GM18517 (cell line): ENCODE measurements around the gene ACSM2B.
"Not testable (repeated sequence)": the region's sequence is repeated elsewhere in the genome, so short reads cannot be mapped to it uniquely, and the experiment has no call there.

Experiments
- ATAC-seq: cut with Tn5 transposase; IDR thresholded peaks from one replicate; pipeline ENCODE4 v1.9.1; 2021; ENCODE audit warnings: mild to moderate bottlenecking, moderate library complexity; ENCODE audit not compliant: unreplicated experiment

Gene ACSM2B, protein sequence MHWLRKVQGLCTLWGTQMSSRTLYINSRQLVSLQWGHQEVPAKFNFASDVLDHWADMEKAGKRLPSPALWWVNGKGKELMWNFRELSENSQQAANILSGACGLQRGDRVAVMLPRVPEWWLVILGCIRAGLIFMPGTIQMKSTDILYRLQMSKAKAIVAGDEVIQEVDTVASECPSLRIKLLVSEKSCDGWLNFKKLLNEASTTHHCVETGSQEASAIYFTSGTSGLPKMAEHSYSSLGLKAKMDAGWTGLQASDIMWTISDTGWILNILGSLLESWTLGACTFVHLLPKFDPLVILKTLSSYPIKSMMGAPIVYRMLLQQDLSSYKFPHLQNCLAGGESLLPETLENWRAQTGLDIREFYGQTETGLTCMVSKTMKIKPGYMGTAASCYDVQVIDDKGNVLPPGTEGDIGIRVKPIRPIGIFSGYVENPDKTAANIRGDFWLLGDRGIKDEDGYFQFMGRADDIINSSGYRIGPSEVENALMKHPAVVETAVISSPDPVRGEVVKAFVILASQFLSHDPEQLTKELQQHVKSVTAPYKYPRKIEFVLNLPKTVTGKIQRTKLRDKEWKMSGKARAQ

DNA sequence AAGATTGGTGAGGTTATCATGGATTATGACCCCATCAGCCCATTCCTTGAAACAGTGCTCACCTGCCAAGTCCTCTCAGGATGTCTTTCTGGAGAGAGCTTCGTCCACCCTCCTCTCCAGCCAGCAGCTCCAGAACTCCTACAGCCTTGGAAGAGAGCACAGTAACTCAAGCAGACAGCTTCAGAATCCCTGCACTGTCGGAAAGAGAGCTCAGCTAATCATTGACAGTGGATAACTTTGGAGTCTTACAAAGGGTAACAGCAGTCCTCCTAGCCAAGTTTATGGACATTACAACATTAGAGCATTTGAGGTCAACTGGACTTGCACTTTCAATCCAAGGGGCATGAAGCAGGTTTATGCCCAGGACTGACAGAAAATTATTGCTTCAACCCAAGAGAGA lies at the start of gene ACSM2B:
ACSM2B (minus strand) TSS at position 223 of the 400 bp plus-strand sequence. CDS start 11,522 bp downstream, outside the sequence.
- not testable (repeated sequence) for ATAC-seq

DNA sequence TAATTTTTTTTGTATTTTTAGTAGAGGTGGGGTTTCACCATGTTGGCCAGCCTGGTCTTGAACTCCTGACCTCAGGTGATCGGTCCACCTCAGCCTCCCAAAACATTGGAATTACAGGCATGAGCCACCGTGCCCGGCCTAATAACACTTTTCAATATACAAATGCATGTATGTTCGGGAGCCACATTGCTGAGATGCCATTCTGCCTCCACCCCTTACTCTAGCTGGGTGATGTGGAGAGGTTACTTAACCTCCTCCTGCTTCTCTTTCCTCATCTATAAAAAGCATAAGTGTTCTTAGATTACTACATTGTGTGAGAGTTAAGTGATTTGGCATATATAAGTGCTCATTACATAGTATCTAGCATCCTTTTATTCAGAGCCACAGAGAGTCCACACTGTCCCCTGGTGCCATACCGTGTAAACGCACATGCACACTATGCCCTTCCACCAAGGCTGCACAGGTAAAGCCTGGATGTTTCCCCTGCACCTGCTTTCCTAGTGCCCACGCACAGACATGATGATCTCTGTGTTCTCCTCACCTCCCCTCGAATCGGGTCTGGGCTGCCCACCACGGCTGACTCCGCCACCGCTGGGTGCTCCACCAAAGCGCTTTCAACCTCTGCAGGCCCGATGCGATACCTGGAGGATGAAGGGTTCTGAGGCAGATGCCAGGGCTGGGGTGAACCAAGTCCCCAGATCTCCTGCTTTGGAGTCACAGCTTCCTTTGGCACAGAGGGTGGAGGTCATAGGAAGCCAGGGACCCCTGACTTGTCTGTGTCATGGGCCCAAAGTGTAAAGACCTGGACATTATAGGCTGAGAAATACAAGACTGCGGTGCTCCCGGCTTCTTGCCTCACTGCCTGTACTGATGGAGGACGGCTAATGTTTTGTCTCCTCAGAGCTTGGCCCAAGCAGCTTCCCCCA lies 49.0 kb upstream of the ACSM2B start:
- ATAC-seq = no peak

DNA sequence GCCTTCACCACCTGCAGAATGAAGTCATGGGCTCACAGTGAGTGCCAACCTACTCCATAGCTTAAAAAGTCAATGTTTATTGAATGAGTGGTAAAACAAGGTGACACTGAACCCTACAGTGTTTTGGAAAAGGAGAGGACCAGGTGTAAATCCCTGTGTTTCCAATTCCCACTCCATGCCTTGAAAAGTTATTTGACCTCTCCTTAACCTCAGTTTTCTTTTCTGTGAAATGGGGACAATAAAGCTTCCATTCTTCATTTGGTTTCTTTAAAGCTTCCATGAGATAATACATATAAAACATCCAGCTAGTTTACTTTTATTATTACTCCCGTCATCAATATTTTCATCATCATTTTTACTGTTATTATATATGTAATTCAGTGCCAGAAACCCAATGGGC lies 48.0 kb upstream of the ACSM2B start:
- ATAC-seq = no peak

DNA sequence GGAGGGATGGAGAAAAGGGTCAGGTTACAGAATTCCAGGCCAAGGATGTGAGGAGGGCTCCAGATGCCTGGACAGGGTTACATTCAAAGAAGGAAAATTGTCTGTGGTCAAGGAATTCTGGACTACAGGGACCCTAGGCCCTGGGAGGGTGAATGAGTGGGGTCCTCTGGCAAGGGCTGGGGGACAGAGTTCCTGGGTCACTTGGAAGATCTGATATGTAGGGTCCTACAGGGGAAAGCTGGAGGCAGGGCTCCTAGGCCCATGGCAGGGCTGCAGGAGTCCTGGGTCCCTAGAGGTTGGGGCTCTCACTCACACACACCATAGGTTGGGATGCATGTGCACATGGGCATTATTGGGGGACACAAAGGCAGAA lies 46.3 kb upstream of the ACSM2B start:
- ATAC-seq = no peak

DNA sequence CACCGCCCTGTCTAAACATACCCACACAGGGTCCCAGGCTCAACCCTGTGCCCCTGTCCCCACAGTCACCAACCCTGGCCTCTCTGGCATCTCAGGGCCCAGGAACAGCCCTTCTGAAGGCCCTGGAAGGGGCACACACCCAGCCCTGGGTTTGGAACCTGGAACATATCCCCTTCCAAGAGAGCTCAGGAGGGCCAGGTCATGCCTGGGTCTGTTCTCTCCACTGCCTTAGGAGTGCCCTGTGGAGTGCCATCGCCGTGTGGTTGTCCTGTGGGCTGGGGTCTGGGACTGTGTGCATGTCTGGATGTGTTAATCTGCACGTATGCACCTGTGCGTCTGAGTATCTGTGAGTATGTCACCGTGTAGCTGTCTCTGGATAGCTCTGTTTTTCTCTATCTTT lies 45.2 kb upstream of the ACSM2B start:
- ATAC-seq = no peak

DNA sequence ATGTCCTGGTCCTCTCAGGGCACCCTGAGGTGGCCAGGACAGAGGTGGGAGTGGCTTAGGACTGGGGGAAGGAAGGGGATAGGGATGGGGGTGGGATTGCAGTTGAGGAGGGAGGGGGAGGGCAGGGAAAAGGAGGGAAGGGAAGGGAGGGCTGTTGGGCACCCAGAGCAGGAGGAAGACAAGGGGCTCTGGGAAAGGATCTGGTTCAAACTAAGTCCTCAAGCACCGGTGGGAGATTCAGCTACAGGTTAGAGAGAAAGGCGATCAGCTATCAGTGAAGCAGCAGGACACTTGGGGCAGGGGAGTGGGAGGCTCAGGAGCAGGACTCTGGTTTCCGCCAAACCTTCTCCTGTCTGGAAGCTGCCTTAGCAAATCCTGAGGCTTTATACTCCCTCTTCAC lies 44.6 kb upstream of the ACSM2B start:
- no peak for ATAC-seq

DNA sequence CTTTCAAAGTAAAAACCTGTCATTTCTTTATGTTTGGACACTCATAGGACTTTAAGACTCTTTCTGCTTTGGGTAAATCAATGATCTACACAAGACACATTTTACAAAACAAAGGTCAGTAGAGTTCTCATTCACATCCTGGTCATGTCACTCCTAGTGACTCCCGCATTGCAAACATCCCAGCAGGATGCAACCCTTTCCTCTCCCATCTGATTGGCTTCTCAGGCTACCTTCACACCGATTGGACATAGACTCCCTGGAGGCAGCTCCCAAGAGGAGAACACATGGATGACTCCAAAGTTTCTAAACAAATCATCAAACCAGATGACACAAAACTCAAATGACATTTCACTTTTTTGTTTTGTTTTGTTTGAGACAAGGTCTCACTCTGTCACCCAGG lies 43.8 kb upstream of the ACSM2B start:
- no peak for ATAC-seq

DNA sequence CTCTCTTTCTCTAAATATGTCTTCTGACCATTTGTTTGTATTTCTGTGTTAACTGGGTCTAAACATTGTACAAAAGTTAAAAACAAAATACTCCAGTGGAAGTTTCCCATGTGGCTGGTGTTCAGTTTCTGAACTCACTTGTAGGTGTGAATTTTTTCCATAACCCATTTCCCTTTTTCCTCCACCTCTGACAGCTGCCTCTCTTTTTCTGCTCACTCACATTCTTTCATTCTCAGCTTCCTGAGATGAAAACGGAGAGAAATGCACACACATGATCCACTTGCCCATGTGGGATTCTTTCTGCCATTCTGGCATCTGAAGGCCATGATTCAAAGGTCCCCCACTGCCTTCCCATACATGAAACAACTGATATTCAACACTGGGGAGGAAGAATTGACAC lies 41.1 kb upstream of the ACSM2B start:
- no peak for ATAC-seq

DNA sequence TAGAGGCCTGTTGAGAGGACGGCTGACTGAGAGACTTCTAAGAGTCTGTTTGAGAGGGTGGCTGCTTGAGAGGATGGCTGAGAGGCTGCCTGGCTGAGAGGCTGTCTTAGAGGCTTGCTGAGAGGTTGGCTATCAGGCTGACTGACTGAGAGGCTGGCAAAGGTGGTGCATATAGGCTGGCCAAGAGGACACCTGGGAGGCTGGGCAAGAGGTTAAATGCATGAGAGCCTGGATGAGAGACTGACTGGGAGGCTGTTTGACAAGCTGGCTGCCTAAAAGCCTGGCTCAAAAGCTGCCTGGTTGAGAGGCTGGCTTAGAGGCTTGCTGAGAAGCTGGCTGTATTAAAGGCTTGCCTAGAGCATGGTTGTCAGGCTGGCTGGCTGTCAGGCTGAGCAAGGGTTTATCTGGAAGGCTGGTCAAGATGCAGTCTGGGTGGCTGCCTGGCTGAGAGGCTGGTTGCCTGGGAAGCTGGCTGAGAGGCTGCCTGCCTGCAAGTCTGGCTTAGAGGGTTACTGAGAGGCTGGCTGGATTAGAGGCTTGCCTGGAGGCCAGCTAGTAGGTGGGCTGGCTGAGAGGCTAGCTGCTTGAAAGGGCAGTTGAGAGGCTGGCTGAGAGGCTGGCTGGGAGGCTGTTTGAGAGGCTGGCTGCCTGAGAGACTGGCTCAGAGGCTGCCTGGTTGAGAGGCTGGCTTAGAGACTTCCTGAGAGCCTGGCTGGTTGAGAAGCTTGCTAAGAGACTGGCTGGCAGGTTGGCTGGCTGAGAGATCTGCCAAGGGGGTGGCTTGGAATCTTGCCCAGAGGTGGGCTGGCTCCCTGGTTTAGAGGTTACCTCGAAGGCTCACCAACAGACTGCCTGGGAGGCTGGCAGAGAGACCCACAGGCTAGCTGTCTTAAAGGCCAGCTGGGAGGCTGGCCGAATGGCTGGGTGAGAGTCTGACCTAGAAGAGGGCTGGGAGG lies 38.3 kb upstream of the ACSM2B start:
- no peak for ATAC-seq

DNA sequence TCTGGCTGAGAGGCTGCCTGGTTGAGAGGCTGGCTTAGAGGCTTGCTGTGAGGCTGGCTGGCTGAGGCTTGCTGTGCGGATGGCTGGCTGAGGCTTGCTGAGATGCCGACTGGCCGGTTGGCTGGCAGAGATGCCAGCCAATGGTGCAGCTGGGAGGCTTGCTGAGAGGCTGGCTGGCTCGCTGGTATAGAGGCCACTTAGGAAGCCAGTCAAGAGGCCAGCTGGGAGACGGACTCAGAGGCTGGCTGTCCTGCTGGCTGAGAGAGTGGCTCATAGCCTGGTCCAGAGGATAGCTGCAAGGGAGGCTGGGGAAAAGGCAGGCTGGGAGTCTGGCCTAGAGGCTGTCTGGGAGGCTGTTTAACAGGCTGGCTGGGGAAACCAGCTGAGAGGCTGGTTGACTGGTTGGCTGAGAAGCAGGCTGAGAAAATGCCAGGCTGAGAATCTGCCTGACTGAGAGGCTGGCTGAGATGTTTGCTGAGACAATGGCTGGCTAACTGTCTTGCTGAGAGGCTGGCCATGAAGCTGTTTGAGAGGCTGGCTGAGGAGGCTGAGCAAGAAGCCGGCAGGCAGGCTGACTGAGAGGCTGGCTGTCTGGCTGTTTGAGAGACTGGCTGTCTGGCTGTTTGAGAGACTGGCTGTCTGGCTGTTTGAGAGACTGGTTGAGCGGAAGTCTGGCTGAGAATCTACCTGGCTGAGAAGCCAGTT lies 37.5 kb upstream of the ACSM2B start:
- no peak for ATAC-seq

DNA sequence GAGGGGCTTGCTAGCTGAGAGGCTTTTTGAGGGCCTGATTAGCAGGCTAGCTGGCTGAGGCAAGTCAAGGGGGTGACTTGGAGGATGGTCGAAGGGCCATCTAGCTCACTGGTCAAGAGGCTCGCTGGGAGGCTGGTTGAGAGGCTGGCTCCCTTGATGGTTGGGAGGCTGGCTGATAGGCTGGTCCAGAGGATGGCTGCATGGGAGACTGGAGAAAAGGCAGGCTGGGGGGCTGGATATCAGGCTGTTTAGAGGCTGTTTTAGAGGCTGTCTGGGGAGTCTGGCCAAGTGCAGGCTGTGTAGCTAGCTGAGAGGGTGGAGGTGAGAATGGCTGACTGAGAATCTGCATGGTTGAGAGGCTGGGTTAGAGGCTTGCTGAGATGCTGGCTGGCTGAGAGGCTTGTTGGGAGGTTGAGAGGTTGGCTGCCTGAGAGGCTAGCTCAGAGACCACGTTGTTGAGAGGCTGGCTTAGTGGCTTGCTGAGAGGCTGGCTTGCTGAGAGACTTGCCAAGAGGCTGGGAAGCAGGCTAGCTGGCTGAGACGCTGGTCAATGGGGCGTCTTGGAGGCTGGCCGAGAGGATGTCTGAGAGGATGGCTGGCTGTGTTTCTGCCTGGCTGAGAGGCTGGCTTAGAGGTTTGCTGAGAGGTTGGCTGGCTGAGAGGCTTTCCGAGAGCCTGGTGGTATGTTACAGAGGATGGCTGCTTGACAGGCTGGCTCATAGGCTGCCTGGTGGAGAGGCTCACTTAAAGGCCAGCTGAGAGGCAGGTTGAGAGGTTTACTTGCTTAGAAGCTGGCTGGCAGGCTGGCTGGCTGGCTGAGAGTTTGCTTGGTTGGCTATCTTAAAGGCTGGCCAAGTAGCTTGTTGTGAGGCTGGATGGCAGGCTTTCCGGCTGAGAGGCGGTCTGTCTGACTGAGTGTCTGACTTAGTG lies 36.6 kb upstream of the ACSM2B start:
- no peak for ATAC-seq

DNA sequence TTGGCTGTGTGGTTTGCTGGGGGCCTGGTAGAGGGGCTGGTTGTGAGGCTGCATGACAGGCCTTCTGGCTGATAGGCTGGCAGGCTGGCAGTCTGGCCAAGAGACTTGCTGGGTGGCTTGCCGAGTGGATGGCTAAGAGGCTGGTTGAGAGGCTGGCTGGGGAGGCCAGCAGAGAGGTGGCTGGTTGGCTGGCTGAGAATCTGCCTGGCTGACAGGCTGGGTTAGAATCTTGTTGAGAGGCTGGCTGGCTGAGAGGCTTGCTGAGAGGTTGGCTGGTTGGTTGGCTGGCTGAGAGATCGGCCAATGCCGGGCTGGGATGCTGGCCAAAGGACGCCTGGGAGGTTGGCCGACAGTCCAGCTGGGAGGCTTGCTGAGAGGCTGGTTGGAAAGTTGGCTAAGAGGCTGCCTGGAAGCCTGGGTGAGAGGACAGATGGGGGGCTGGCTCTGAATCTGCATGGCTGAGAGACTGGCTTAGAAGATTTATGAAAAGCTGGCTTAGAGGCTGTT lies 35.9 kb upstream of the ACSM2B start:
- ATAC-seq = no peak

DNA sequence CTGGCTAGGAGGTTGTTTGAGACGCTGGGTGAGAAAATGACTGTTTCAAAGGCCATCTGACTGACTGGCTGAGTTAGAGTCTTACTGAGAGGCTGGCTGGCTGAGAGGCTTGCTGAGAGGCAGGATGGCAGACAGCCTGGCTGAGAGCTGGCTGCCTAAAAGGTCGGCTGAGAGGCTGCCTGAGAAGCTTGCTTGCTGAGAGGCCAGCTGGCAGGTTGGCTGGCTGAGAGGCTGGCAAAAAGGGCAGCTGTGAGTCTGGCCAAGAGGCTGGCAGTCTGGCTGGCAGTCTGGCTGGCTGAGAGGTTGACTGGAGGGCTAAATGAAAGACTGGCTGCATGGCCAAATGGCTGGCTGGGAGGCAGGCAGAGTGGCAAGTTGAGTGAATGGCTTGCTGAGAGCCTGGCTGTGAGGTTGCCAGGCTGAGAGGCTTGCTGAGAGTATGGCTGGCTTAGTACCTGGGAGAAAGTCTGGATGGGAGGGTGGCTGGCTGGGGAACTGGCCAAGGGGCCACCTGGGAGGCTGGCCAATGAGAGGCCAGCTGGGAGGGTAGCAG lies 35.3 kb upstream of the ACSM2B start:
- no peak for ATAC-seq

DNA sequence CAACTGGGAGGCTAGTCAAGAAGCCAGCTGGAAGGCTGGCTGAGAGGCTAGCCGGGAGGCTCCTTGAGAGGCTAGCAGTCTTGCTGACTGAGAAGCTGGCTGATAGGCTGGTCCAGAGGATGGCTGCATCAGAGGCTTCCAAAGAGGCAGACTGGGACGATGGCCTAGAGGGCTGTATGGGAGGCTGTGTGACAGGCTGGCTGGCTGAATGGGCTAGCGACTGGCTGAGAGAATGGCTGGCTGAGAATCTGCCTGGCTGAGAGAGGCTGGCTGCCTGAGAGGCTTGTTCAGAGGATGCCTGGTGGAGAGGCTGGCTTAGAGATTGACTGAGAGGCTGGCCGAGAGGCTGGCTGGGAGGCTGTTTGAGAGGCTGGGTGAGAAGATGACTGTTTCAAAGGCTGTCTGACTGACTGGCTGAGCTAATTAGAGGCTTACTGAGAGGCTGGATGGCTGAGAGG lies 34.8 kb upstream of the ACSM2B start:
- no peak for ATAC-seq

DNA sequence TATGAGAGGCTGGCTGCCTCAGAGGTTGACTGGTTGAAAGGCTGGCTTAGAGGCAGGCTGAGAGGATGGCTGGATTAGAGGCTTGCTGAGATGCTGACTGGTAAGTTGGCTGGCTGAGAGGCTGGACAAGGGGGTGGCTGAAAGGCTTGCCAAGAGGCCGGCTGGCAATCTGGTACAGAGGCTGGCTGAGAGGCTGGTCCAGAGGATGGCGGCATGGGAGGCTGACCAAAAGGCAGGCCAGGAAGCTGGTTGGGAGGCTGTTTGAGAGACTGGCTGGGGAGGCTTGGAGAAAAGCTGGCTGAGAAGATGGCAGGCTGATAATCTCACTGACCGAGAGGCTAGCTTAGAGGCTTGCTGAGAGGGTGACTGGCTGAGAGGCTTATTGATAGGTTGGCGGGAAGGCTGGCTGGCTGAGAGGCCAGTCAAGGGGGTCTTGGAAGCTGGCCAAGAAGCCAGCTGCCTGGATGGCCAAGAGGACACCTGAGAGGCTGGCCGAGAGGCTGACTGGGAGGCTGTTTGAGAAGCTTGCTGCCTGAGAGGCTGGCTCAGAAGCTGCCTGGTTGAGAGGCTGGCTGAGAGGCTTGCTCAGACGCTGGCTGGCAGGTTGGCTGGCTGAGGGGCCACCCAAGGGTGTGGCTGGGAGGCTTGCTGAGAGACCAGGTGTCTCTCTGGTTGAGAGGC lies 34.2 kb upstream of the ACSM2B start:
- no peak for ATAC-seq

DNA sequence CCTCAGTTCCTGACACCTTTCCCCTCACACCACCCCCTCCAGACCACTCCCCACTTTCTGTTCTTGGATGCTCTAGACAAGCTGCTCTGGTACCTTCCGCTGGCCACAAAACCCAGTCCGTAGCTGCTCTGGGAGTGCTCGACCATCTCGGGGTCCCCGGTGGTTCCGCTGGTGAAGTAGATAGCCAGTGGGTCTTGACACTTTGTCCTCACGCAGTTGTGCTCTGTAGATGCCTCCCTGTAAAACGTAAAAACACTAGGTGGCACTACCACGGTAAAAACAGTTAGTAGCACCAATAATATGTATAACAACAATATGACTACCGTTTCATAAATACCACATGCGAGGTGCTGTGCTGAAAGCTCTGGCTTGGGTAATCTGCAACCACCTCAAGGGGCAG lies 26.0 kb upstream of the ACSM2B start:
- ATAC-seq = not testable (repeated sequence)

DNA sequence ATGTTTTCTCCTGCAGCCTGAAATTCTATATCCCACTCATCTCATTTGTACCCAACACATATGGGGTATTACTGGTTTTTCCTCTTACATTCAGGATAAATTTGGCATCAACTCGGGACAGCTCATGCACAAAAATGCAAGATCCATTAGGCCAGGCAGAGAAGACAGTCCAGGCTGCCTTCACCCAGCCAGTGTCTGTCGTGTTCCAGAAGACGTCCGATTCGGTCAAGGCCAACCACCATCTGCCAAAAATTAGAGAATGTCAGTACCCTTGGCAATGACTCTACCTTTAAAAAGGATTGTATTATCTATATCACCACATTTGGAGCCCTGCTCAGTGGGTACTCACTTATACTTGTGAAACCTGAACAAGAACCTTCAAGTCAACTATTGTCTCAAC lies 23.3 kb upstream of the ACSM2B start:
- not testable (repeated sequence) for ATAC-seq
